ENCODE data around the gene TBC1D22A. TPM values are rescaled to one million over a fixed set of nuclear protein-coding genes. Genes with fewer than 3 reads are reported as not detected.

Gene TBC1D22A
- total and polyA plus RNA-seq, 9 of the 15 experiments (the other 6 are each of a cell fraction or from before 2014, with no cell fraction given), result 0.20 to 11.5 (median 5.2) TPM

GRCh38 chr22:46979506-46979905, 217.1 kb downstream of the TBC1D22A start:
- ChIA-PET POLR2A (no interaction called here), CTCF (ENCODE audit: low intra/inter-chr PET ratio) (no interaction called here)
- H2AFZ ChIP-seq (ENCODE audit: low read depth, low read length), result no peak overlapping the region
- DNase-seq (ENCODE audit: extremely low read depth in 1 of 4, low spot score in 3 of 4) (no peak), ATAC-seq (no peak), FAIRE-seq (no peak)
- no peak overlapping the region for H3K27ac ChIP-seq (ENCODE audit: extremely low read depth, low read depth, low read length)
- no peaks in the 10 kb centered on the region for H3K79me2 ChIP-seq (ENCODE audit: control insufficient read depth, insufficient read depth, low read length)
- H3K4me2 ChIP-seq (ENCODE audit: insufficient read depth, low read length), result no peak overlapping the region
- no peak overlapping the region for H3K4me3 ChIP-seq
- no peaks in the 10 kb centered on the region for H3K27me3 ChIP-seq (ENCODE audit: control insufficient read depth in 2 of 2, insufficient read depth in 2 of 2, low read length in 2 of 2)
- in situ Hi-C loops (cut with MboI) (no loop called here), intact Hi-C loops (cut with micrococcal nuclease) (no loop called here)
- 88% methylated on average over 12 of the region's 12 CpGs for WGBS (ENCODE audit: insufficient coverage, low coverage, missing lambda C conversion rate)
- H3K36me3 ChIP-seq (ENCODE audit: control insufficient read depth, insufficient read depth, low read length), result no peaks in the 10 kb centered on the region
- no TSS peak for BruUV-seq (replicated peaks)
- no peak overlapping the region for H3K9ac ChIP-seq (ENCODE audit: insufficient read depth in 1 of 2, low read depth in 2 of 2, low read length in 2 of 2)
- no peaks in the 10 kb centered on the region for H3K4me1 ChIP-seq (replicated peaks in 1 of 2; ENCODE audit: control insufficient read depth in 2 of 2, insufficient read depth in 2 of 2, low read length in 2 of 2)
- H3K9me1 ChIP-seq (ENCODE audit: control insufficient read depth, insufficient read depth, low read length), result no peaks in the 10 kb centered on the region
- no peaks in the 10 kb centered on the region for H4K20me1 ChIP-seq (replicated peaks; ENCODE audit: control insufficient read depth, insufficient read depth, low read length)
- no peaks in the 10 kb centered on the region for H3K9me3 ChIP-seq (replicated peaks; ENCODE audit: control insufficient read depth, insufficient read depth, low read depth, low read length)
- TF ChIP-seq TCF3 (CRISPR knock-in tag; IDR thresholded peaks at IDR 0.05), result no peak
- TF ChIP-seq, protein P1, sequence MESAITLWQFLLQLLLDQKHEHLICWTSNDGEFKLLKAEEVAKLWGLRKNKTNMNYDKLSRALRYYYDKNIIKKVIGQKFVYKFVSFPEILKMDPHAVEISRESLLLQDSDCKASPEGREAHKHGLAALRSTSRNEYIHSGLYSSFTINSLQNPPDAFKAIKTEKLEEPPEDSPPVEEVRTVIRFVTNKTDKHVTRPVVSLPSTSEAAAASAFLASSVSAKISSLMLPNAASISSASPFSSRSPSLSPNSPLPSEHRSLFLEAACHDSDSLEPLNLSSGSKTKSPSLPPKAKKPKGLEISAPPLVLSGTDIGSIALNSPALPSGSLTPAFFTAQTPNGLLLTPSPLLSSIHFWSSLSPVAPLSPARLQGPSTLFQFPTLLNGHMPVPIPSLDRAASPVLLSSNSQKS (CRISPR knock-in tag; IDR thresholded peaks at IDR 0.05), result no peak
- TF ChIP-seq, protein P2, sequence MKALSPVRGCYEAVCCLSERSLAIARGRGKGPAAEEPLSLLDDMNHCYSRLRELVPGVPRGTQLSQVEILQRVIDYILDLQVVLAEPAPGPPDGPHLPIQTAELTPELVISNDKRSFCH (CRISPR knock-in tag; IDR thresholded peaks at IDR 0.05), result no peak
- TF ChIP-seq, protein P2 (tag; IDR thresholded peaks at IDR 0.05), result no peak
- no peak for TF ChIP-seq CBX1 (IDR thresholded peaks at IDR 0.05; ENCODE audit: low read depth)
- TF ChIP-seq STAT5A (IDR thresholded peaks at IDR 0.05; ENCODE audit: borderline replicate concordance, low read length), result no peak
- TF ChIP-seq THAP12 (CRISPR knock-in tag; IDR thresholded peaks at IDR 0.05), result no peak
- no peak for TF ChIP-seq HNRNPLL (IDR thresholded peaks at IDR 0.05; ENCODE audit: low read depth, low read length, poor library complexity, severe bottlenecking)
- TF ChIP-seq GATA2 (CRISPR knock-in tag; IDR thresholded peaks at IDR 0.05), result no peak
- TF ChIP-seq NONO (IDR thresholded peaks at IDR 0.05; ENCODE audit: low read depth in 2 of 2, low read length in 1 of 2), result no peak
- TF ChIP-seq PHB2 (IDR thresholded peaks at IDR 0.05; ENCODE audit: low read depth), result no peak
- TF ChIP-seq ETS2 (tag; IDR thresholded peaks at IDR 0.05; ENCODE audit: borderline replicate concordance, poor library complexity, severe bottlenecking), result no peak
- TF ChIP-seq HEY1 (CRISPR knock-in tag; IDR thresholded peaks at IDR 0.05; ENCODE audit: borderline replicate concordance), result no peak
- TF ChIP-seq ZMIZ1 (IDR thresholded peaks at IDR 0.05; ENCODE audit: low read depth in 2 of 2, low read length in 2 of 2), result no peak
- TF ChIP-seq STAT5B (CRISPR knock-in tag; IDR thresholded peaks at IDR 0.05), result no peak

Data from K562 (cell line).